B cell (primary cell): ENCODE results near the gene HMGB2. TPM values are rescaled to one million over a fixed set of nuclear protein-coding genes. Genes with fewer than 3 reads are reported as not detected.
A peak's percentile ranks its signal among the peaks of the same experiment; 100 is the strongest.

Experiments used
- ATAC-seq: fragments of 200-7000 bp; cut with Tn5 transposase; one replicate; pipeline ENCODE4 v1.10.0; 2021; ENCODE audit warnings: low read depth, mild to moderate bottlenecking, moderate number of reproducible peaks, moderate library complexity
- CTCF ChIA-PET: fragments of 350-600 bp; sonication (Branson Sonifier 250); formaldehyde crosslinking; loops from one replicate; lab custom pipeline; 2021; ENCODE audit warnings: antibody characterized with exemption, inconsistent platforms; lab: Charles Lee
- POLR2A ChIA-PET: fragments of 350-600 bp; sonication (Branson Sonifier 250); formaldehyde crosslinking; loops from one replicate; lab custom pipeline; 2021; ENCODE audit warnings: antibody characterized with exemption; lab: Charles Lee
- DNase-seq: peaks from one replicate; pipeline ENCODE4 v3.0.0; 2013
- H2AFZ ChIP-seq: 2 replicates; pipeline ENCODE4 v1.6.1; 2012; ENCODE audit warnings: mild to moderate bottlenecking, low read depth, low read length; ENCODE audit not compliant: insufficient read depth, poor library complexity, severe bottlenecking
- H3K27ac ChIP-seq, 2 donors: 1 replicate in 1 of 2; 2 replicates in 1 of 2; pipeline ENCODE4 v1.5.1; 2012 to 2013; ENCODE audit warnings: low read length in 2 of 2, mild to moderate bottlenecking in 2 of 2, moderate library complexity in 1 of 2
- H3K27me3 ChIP-seq, 4 experiments: fragments of 200-600 bp in 1 of 4; sonication (generic) in 1 of 4; replicated peaks in 1 of 4; 1 replicate in 2 of 4; 2 replicates in 2 of 4; pipeline versions ENCODE4 v1.6.1 to v1.7.0; 2013 to 2016; ENCODE audit warnings: low read length in 3 of 4, mild to moderate bottlenecking in 2 of 4, mixed read lengths in 1 of 4, moderate library complexity in 1 of 4; ENCODE audit not compliant: insufficient read depth in 4 of 4, control insufficient read depth in 3 of 4; ENCODE audit errors: control extremely low read depth in 1 of 4
- H3K36me3 ChIP-seq, 2 experiments: replicated peaks in 1 of 2; 1 replicate in 1 of 2; 2 replicates in 1 of 2; pipeline versions ENCODE4 v1.6.1 to v1.7.1; 2013; ENCODE audit warnings: low read length in 1 of 2; ENCODE audit not compliant: insufficient read depth in 2 of 2, control insufficient read depth in 1 of 2; ENCODE audit errors: control extremely low read depth in 1 of 2, extremely low read depth in 1 of 2
- H3K4me1 ChIP-seq, 2 donors: fragments of 200-600 bp in 1 of 2; sonication (generic) in 1 of 2; 1 replicate in 1 of 2; 2 replicates in 1 of 2; pipeline versions ENCODE4 v1.5.1 to v1.6.1; 2013 to 2017; ENCODE audit warnings: low read length in 2 of 2; ENCODE audit not compliant: control insufficient read depth in 2 of 2, insufficient read depth in 2 of 2
- H3K4me2 ChIP-seq: replicated peaks from 2 replicates; pipeline ENCODE3; 2012; ENCODE audit warnings: mild to moderate bottlenecking, low read depth, low read length; ENCODE audit not compliant: poor library complexity, severe bottlenecking
- H3K4me3 ChIP-seq, 5 experiments: fragments of 200-600 bp in 1 of 5; sonication (generic) in 1 of 5; 1 replicate in 3 of 5; 2 replicates in 2 of 5; pipeline versions ENCODE4 v1.5.1 to v1.7.0; 2011 to 2016; ENCODE audit warnings: low read length in 4 of 5, mild to moderate bottlenecking in 4 of 5, low read depth in 2 of 5, control low read depth in 1 of 5, moderate library complexity in 1 of 5; ENCODE audit not compliant: insufficient read depth in 1 of 5; ENCODE audit errors: control extremely low read depth in 1 of 5, extremely low read depth in 1 of 5
- H3K79me2 ChIP-seq: fragments of 200-600 bp; sonication (generic); one replicate; pipeline ENCODE4 v1.6.0; 2016; ENCODE audit warnings: low read length; ENCODE audit not compliant: control insufficient read depth, insufficient read depth
- H3K9ac ChIP-seq: fragments of 200-600 bp; sonication (generic); 2 replicates; pipeline ENCODE4 v1.6.1; 2017; ENCODE audit warnings: mild to moderate bottlenecking, low read length, moderate library complexity
- H3K9me3 ChIP-seq, 3 donors: one replicate each; pipeline versions ENCODE4 v1.6.1 to v1.7.1; 2013; ENCODE audit warnings: low read length in 2 of 3; ENCODE audit not compliant: control insufficient read depth in 2 of 3, insufficient read depth in 1 of 3; ENCODE audit errors: control extremely low read depth in 1 of 3
- H4K20me1 ChIP-seq: 2 replicates; pipeline ENCODE4 v1.6.0; 2012; ENCODE audit warnings: mild to moderate bottlenecking, low read length; ENCODE audit not compliant: insufficient read depth, control insufficient read depth, poor library complexity, severe bottlenecking
- H3K27ac Mint-ChIP-seq: one replicate; pipeline ENCODE4 v1.8.0; 2021; ENCODE audit warnings: mixed read lengths
- H3K27me3 Mint-ChIP-seq: one replicate; pipeline ENCODE4 v1.8.0; 2021; ENCODE audit warnings: mixed read lengths
- H3K4me1 Mint-ChIP-seq: one replicate; pipeline ENCODE4 v1.8.0; 2021; ENCODE audit warnings: mixed read lengths
- H3K4me3 Mint-ChIP-seq: one replicate; pipeline ENCODE4 v1.8.0; 2021; ENCODE audit warnings: mixed read lengths
- H3K9me3 Mint-ChIP-seq: one replicate; pipeline ENCODE4 v1.8.0; 2022; ENCODE audit warnings: mixed read lengths; ENCODE audit not compliant: insufficient read depth
- EZH2 ChIP-seq: IDR thresholded peaks from 2 replicates; pipeline ENCODE4 v1.6.1; 2012; ENCODE audit warnings: borderline replicate concordance, low read depth, mild to moderate bottlenecking, moderate library complexity, low read length; ENCODE audit not compliant: insufficient read depth, poor library complexity, severe bottlenecking
- WGBS: methylation state at CpG from one replicate; pipeline ENCODE4 v1.1.5; 2013; ENCODE audit warnings: missing lambda C conversion rate; ENCODE audit not compliant: insufficient coverage; 5-methylcytosine and 5-hydroxymethylcytosine counted together
- intact Hi-C: fragments of 100-400 bp; cut with micrococcal nuclease; formaldehyde crosslinking; loops from one replicate; pipeline ENCODE4 v1.10.0; 2022
- polyA plus RNA-seq: library from polyadenylated mRNA; depleted of rRNA; stranded (reverse); fragments of >200 nt; gene quantifications from 2 replicates; pipeline ENCODE4 v1.2.3, GENCODE V29; 2012
- total RNA-seq, 2 donors: library from RNA; stranded (reverse); fragments of 120-200 nt in 1 of 2; gene quantifications; 1 replicate in 1 of 2; 2 replicates in 1 of 2; pipeline versions ENCODE4 v1.2.3 to v1.2.4, GENCODE V29; 2013 to 2022
- TF ChIP-seq, protein P1 (sequence below): fragments of 200-600 bp; IDR thresholded peaks from one replicate; pipeline ENCODE4 v1.8.0; 2022; ENCODE audit warnings: antibody characterized with exemption, mild to moderate bottlenecking

Gene HMGB2
- total and polyA plus RNA-seq, 2 donors (not counting 1 experiment from before 2014, with no cell fraction given): 44.1 to 82.5 TPM

DNA sequence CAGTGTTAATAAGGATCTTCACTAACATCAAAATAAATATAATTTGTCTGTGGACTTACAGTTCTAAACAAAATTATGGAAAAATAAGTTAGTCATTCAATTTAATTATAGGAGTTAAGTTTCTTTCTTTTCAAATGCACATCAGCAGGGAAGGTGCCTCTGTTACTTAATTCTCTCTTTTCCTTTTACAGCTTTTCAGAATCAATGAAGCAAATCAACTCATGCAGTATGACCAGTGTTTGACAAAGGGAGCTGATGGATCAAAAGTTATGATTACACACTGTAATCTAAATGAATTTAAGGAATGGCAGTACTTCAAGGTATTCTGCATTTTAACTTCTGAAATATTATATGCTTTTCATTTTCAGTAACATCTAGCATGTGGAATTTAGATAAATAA, 15.9 kb downstream of the HMGB2 start:
- Histone ChIP-seq H3K27me3 (no peaks in the 10 kb centered on the region), H3K4me1 (no peaks in the 10 kb centered on the region), H3K27ac (no peak overlapping the region), H3K9me3 (no peaks in the 10 kb centered on the region), H3K9ac (no peak overlapping the region), H3K79me2 (no peaks in the 10 kb centered on the region), H2AFZ (no peak overlapping the region), H3K4me3 (no peak overlapping the region), H3K4me2 (no peak overlapping the region), H3K36me3 (peaks cover 2 to 31% of the 10 kb centered on the region in 2 experiments), H4K20me1 (no peaks in the 10 kb centered on the region)
- Mint-ChIP-seq H3K27ac (no peak overlapping the region), H3K4me1 (no peaks in the 10 kb centered on the region), H3K4me3 (no peak overlapping the region), H3K9me3 (no peaks in the 10 kb centered on the region), H3K27me3 (no peaks in the 10 kb centered on the region)
- ATAC-seq: no peak
- CTCF ChIA-PET: interaction anchor here (0.8 to 9.6 kb wide), 14 partner anchors 12 to 179 kb away, joined by 3 to 307 read pairs (median 6); partner anchors contain the start of gene HMGB2
- POLR2A ChIA-PET: interaction anchor here (1.6 kb wide), 1 partner anchor 16 kb away, joined by 5 read pairs; the partner anchor contains the start of gene HMGB2
- intact Hi-C loops: loop anchor here (2.0 to 10.0 kb wide), 4 partner anchors 177 to 1001 kb away; no protein-coding TSS in a partner anchor
- no peak for DNase-seq
- TF ChIP-seq, protein P1, sequence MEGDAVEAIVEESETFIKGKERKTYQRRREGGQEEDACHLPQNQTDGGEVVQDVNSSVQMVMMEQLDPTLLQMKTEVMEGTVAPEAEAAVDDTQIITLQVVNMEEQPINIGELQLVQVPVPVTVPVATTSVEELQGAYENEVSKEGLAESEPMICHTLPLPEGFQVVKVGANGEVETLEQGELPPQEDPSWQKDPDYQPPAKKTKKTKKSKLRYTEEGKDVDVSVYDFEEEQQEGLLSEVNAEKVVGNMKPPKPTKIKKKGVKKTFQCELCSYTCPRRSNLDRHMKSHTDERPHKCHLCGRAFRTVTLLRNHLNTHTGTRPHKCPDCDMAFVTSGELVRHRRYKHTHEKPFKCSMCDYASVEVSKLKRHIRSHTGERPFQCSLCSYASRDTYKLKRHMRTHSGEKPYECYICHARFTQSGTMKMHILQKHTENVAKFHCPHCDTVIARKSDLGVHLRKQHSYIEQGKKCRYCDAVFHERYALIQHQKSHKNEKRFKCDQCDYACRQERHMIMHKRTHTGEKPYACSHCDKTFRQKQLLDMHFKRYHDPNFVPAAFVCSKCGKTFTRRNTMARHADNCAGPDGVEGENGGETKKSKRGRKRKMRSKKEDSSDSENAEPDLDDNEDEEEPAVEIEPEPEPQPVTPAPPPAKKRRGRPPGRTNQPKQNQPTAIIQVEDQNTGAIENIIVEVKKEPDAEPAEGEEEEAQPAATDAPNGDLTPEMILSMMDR: no peak
- TF ChIP-seq EZH2: no peak

DNA sequence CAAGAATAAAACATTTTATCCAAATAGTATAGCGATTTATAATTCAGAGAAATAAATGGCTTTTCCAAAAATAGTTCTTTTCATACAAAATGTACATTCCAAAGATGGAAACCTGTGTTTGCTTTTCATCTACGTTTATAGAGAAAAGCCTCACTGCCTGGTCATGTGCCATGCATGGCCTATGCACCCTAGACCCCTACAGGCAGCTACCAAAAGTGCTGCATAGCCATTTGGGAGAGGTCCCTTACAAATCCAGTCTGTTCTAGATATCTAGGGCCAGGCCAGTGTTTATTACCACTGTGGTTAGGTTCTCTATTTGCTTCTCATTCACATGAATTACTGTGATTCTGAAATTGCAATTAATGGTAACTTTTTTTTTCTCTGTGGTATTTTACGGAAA, 17.2 kb downstream of the HMGB2 start:
- WGBS: 100% methylated on average over 1 of the region's 3 CpGs
- ATAC-seq (no peak), DNase-seq (no peak)
- no peaks in the 10 kb centered on the region for H3K9me3 ChIP-seq
- no peak overlapping the region for H2AFZ ChIP-seq
- Mint-ChIP-seq H3K4me3 (no peak overlapping the region), H3K27ac (no peak overlapping the region), H3K9me3 (no peaks in the 10 kb centered on the region), H3K4me1 (no peaks in the 10 kb centered on the region), H3K27me3 (no peaks in the 10 kb centered on the region)
- no peaks in the 10 kb centered on the region for H4K20me1 ChIP-seq
- H3K27ac ChIP-seq: no peak overlapping the region
- H3K27me3 ChIP-seq: no peaks in the 10 kb centered on the region
- POLR2A ChIA-PET: no interaction called here
- H3K4me3 ChIP-seq: no peak overlapping the region
- no peak overlapping the region for H3K9ac ChIP-seq
- CTCF ChIA-PET: interaction anchor here (0.6 to 9.6 kb wide), 4 partner anchors 11 to 303 kb away, joined by 3 to 307 read pairs (median 8); no protein-coding TSS in a partner anchor
- no peaks in the 10 kb centered on the region for H3K4me1 ChIP-seq
- H3K79me2 ChIP-seq: no peaks in the 10 kb centered on the region
- TF ChIP-seq, protein P1: peak; percentile 39
- TF ChIP-seq EZH2: no peak
- H3K36me3 ChIP-seq: peaks cover 1 to 26% of the 10 kb centered on the region in 2 experiments
- H3K4me2 ChIP-seq: no peak overlapping the region
- intact Hi-C loops: loop anchor here (5.0 to 10.0 kb wide), 2 partner anchors 305 to 808 kb away; no protein-coding TSS in a partner anchor
